Measurements from ENCODE around the gene CDX1.

Gene CDX1

GRCh38 chr5:150181766-150182545 is 15.4 kb downstream of the CDX1 start:
- no peak overlapping the region for H3K9ac ChIP-seq (ENCODE audit: low read depth, low read length)
- H3K27ac ChIP-seq (ENCODE audit: low read length), result no peak overlapping the region
- H3K36me3 ChIP-seq (ENCODE audit: insufficient read depth, low read depth, low read length), result no peaks in the 10 kb centered on the region
- H3K4me1 ChIP-seq (ENCODE audit: insufficient read depth, low read length), result peaks cover 12% of the 10 kb centered on the region
- peaks cover 50% of the 10 kb centered on the region for H3K27me3 ChIP-seq (ENCODE audit: insufficient read depth, low read length)
- no peaks in the 10 kb centered on the region for H3K9me3 ChIP-seq (ENCODE audit: insufficient read depth, low read depth, low read length)
- no peak overlapping the region for H3K4me3 ChIP-seq (ENCODE audit: low read length)

DNA sequence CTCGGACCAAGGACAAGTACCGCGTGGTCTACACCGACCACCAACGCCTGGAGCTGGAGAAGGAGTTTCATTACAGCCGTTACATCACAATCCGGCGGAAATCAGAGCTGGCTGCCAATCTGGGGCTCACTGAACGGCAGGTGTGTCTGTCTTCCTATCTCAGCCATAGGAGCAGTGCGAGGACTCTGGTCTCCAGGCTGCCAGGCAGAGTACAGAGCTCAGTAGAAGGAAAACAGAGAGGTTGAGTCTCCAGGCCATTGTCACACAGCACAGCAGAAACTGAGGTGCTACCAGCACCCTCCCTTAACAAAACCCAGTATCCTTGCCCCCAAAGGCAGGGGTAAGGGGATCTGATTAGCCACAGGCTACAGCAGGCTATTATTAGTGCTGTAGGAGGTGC is 16.2 kb downstream of the CDX1 start:
- no peaks in the 10 kb centered on the region for H3K9me3 ChIP-seq (ENCODE audit: insufficient read depth, low read depth, low read length)
- peaks cover 58% of the 10 kb centered on the region for H3K27me3 ChIP-seq (ENCODE audit: insufficient read depth, low read length)
- H3K4me3 ChIP-seq (ENCODE audit: low read length), result no peak overlapping the region
- H3K36me3 ChIP-seq (ENCODE audit: insufficient read depth, low read depth, low read length), result no peaks in the 10 kb centered on the region
- peaks cover 12% of the 10 kb centered on the region for H3K4me1 ChIP-seq (ENCODE audit: insufficient read depth, low read length)
- H3K27ac ChIP-seq (ENCODE audit: low read length), result no peak overlapping the region
- H3K9ac ChIP-seq (ENCODE audit: low read depth, low read length), result no peak overlapping the region

- no peak overlapping the region for H3K4me3 ChIP-seq (ENCODE audit: low read length)
Observed at GRCh38 chr5:150183436-150183835, 16.9 kb downstream of the CDX1 start.

GRCh38 chr5:150184006-150184405 is 17.4 kb downstream of the CDX1 start:
- H3K36me3 ChIP-seq (ENCODE audit: insufficient read depth, low read depth, low read length), result no peaks in the 10 kb centered on the region
- peaks cover 71% of the 10 kb centered on the region for H3K27me3 ChIP-seq (ENCODE audit: insufficient read depth, low read length)
- H3K4me3 ChIP-seq (ENCODE audit: low read length), result no peak overlapping the region
- no peak overlapping the region for H3K9ac ChIP-seq (ENCODE audit: low read depth, low read length)
- H3K27ac ChIP-seq (ENCODE audit: low read length), result no peak overlapping the region
- no peaks in the 10 kb centered on the region for H3K9me3 ChIP-seq (ENCODE audit: insufficient read depth, low read depth, low read length)
- H3K4me1 ChIP-seq (ENCODE audit: insufficient read depth, low read length), result peaks cover 12% of the 10 kb centered on the region

More at GRCh38 chr5:150183436-150183835, 16.9 kb downstream of the CDX1 start:
- Histone ChIP-seq H3K9ac (ENCODE audit: low read depth, low read length) (no peak overlapping the region), H3K9me3 (ENCODE audit: insufficient read depth, low read depth, low read length) (no peaks in the 10 kb centered on the region), H3K27me3 (ENCODE audit: insufficient read depth, low read length) (peaks cover 65% of the 10 kb centered on the region), H3K4me1 (ENCODE audit: insufficient read depth, low read length) (peaks cover 12% of the 10 kb centered on the region), H3K27ac (ENCODE audit: low read length) (no peak overlapping the region), H3K36me3 (ENCODE audit: insufficient read depth, low read depth, low read length) (no peaks in the 10 kb centered on the region)

DNA sequence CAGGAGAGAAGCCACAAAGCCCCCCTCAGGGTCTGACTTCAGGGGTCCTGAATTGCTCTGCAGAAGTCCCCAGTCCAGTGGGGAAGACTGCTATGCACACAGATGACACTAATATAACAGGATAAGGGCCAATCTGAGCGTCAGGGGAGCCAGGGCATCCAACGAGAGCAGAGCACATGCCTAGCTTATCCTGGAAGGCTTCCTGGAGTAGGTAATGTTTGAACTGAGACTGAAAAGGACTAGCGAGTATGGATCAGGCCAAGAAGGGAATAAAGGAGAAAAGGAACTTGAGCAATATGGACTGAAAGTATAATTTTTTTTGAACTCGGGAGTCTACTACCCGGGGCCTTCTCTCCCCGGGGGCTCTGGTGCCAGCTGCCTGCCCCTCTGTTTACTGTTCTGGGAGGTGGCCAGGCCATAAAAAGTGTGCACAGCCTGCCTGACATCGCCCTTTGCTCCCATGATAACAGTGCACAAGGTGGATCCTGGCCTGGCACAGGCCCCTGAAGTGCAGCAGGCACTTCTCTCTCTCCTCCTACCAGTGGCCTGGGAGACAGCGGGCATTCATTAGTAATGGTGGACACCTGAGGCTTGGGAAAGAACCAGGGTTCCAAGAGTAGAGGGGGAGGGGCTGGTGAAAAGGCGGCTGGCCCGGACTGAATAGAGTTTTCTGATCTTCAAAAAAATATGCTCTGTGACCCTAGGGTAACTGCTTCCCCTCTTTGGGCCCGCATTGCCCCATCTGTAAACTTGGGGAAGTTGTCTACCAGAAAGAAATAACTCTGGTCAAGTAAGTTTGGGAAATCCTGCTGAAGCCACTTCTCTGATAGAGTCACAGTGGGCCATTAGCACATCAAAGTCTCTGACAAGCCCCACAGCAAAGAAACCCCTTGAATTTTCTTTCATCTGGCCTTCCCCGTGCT is 18.7 kb downstream of the CDX1 start:
- Histone ChIP-seq H3K27ac (ENCODE audit: low read length) (no peak overlapping the region), H3K9me3 (ENCODE audit: insufficient read depth, low read depth, low read length) (no peaks in the 10 kb centered on the region), H3K4me3 (ENCODE audit: low read length) (no peak overlapping the region), H3K36me3 (ENCODE audit: insufficient read depth, low read depth, low read length) (no peaks in the 10 kb centered on the region), H3K27me3 (ENCODE audit: insufficient read depth, low read length) (peaks cover 83% of the 10 kb centered on the region), H3K4me1 (ENCODE audit: insufficient read depth, low read length) (peaks cover 12% of the 10 kb centered on the region), H3K9ac (ENCODE audit: low read depth, low read length) (no peak overlapping the region)

DNA sequence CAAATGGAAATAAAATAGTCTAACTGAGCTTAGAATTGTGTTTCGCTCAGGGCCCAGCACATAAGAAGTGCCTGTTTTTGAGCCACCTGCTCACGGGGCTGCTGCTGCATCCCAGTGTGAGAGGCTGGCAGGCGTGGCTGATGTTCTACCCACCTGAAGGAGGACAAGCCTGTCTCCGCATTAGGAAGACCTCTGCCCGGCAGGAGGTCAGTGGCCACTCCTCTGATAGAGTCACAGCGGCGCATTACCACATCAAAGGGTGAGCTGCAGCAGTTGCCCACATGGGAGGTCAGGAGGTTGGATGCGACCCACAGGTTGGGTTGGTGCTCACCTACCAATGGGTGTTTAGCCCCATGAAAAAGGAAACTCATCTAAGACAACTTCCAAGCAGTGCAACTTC is 19.6 kb downstream of the CDX1 start:
- H3K9me3 ChIP-seq (ENCODE audit: insufficient read depth, low read depth, low read length), result no peaks in the 10 kb centered on the region
- peaks cover 92% of the 10 kb centered on the region for H3K27me3 ChIP-seq (ENCODE audit: insufficient read depth, low read length)
- H3K4me1 ChIP-seq (ENCODE audit: insufficient read depth, low read length), result peaks cover 12% of the 10 kb centered on the region
- H3K9ac ChIP-seq (ENCODE audit: low read depth, low read length), result no peak overlapping the region
- H3K4me3 ChIP-seq (ENCODE audit: low read length), result no peak overlapping the region
- no peaks in the 10 kb centered on the region for H3K36me3 ChIP-seq (ENCODE audit: insufficient read depth, low read depth, low read length)
- no peak overlapping the region for H3K27ac ChIP-seq (ENCODE audit: low read length)

GRCh38 chr5:150186897-150187296 is 20.3 kb downstream of the CDX1 start:
- Histone ChIP-seq H3K36me3 (ENCODE audit: insufficient read depth, low read depth, low read length) (no peaks in the 10 kb centered on the region), H3K4me3 (ENCODE audit: low read length) (no peak overlapping the region), H3K9me3 (ENCODE audit: insufficient read depth, low read depth, low read length) (no peaks in the 10 kb centered on the region), H3K27ac (ENCODE audit: low read length) (no peak overlapping the region), H3K9ac (ENCODE audit: low read depth, low read length) (no peak overlapping the region), H3K4me1 (ENCODE audit: insufficient read depth, low read length) (peaks cover 12% of the 10 kb centered on the region), H3K27me3 (ENCODE audit: insufficient read depth, low read length) (peaks cover 97% of the 10 kb centered on the region)

GRCh38 chr5:150188146-150188842 is 21.7 kb downstream of the CDX1 start:
- Histone ChIP-seq H3K27me3 (ENCODE audit: insufficient read depth, low read length) (peaks cover 98% of the 10 kb centered on the region), H3K9ac (ENCODE audit: low read depth, low read length) (no peak overlapping the region), H3K27ac (ENCODE audit: low read length) (no peak overlapping the region), H3K4me1 (ENCODE audit: insufficient read depth, low read length) (peaks cover 12% of the 10 kb centered on the region), H3K36me3 (ENCODE audit: insufficient read depth, low read depth, low read length) (no peaks in the 10 kb centered on the region), H3K9me3 (ENCODE audit: insufficient read depth, low read depth, low read length) (no peaks in the 10 kb centered on the region), H3K4me3 (ENCODE audit: low read length) (no peak overlapping the region)

- no peak overlapping the region for H3K9ac ChIP-seq (ENCODE audit: low read depth, low read length)
- no peaks in the 10 kb centered on the region for H3K36me3 ChIP-seq (ENCODE audit: insufficient read depth, low read depth, low read length)
- peaks cover 12% of the 10 kb centered on the region for H3K4me1 ChIP-seq (ENCODE audit: insufficient read depth, low read length)
- H3K27ac ChIP-seq (ENCODE audit: low read length), result no peak overlapping the region
- H3K9me3 ChIP-seq (ENCODE audit: insufficient read depth, low read depth, low read length), result no peaks in the 10 kb centered on the region
- peak overlapping the region; percentile 54; the same call in 1 of the 2 replicates for H3K4me3 ChIP-seq (ENCODE audit: low read length)
- peaks cover 95% of the 10 kb centered on the region for H3K27me3 ChIP-seq (ENCODE audit: insufficient read depth, low read length)
Observed at GRCh38 chr5:150189326-150189725, 22.7 kb downstream of the CDX1 start.

DNA sequence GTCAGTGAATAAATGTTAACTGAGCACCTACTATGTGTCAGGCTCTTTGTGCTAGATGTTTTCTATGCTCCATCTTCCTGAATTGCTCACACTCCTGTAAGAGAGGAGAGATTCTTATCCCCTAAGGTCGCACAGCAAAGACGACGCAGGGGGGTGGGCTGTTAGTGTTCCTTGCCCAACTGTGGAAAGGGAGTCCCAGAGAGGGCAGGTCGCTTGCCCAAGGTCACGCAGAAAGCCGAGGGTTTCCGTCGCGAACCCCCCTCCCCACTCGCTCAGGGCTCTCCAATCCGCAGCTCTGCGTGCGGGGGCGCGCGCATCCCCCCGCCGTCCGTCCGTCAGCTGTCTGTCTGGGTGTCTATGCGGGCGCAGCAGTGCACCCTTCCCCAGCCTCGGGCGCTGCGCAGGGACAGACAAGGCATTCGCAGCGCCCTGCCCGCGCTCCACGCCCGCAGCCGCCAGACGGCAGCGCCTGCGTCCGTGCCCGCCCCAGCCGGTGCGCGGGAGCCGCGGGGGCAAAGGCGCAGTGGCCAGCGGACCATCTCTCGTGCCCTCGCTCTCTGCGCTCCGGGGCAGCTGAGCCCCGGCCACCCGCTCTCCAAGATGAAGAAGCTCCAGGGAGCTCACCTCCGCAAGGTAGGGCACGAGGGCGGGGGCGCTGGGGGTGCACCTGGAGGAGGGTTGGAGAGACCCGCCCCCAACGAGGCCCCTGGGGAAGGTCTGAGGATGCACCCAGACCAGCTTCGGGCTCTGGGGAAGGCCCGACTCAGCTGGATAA is 23.3 kb downstream of the CDX1 start, which contains the start of gene SLC6A7:
SLC6A7 (plus strand) TSS at position 335 of the 775 bp plus-strand sequence; CDS start at position 601, 266 bp downstream.
- peak within 1 kb of the TSS; percentile 54 for H3K4me3 ChIP-seq (ENCODE audit: low read length)

GRCh38 chr5:150190503-150190979 is 24.0 kb downstream of the CDX1 start:
- Histone ChIP-seq H3K4me1 (ENCODE audit: insufficient read depth, low read length) (peaks cover 11% of the 10 kb centered on the region), H3K9me3 (ENCODE audit: insufficient read depth, low read depth, low read length) (no peaks in the 10 kb centered on the region), H3K27me3 (ENCODE audit: insufficient read depth, low read length) (peaks cover 83% of the 10 kb centered on the region), H3K4me3 (ENCODE audit: low read length) (peak overlapping the region; percentile 54), H3K27ac (ENCODE audit: low read length) (no peak overlapping the region), H3K36me3 (ENCODE audit: insufficient read depth, low read depth, low read length) (no peaks in the 10 kb centered on the region), H3K9ac (ENCODE audit: low read depth, low read length) (no peak overlapping the region)

More for the DNA sequence above, 23.3 kb downstream of the CDX1 start, which contains the start of gene SLC6A7:
- H3K9me3 ChIP-seq (ENCODE audit: insufficient read depth, low read depth, low read length), result no peaks in the 10 kb centered on the region
- no peaks in the 10 kb centered on the region for H3K36me3 ChIP-seq (ENCODE audit: insufficient read depth, low read depth, low read length)
- H3K27ac ChIP-seq (ENCODE audit: low read length), result no peak within 1 kb of the TSS
- peaks cover 89% of the 10 kb centered on the region for H3K27me3 ChIP-seq (ENCODE audit: insufficient read depth, low read length)
- peaks cover 12% of the 10 kb centered on the region for H3K4me1 ChIP-seq (ENCODE audit: insufficient read depth, low read length)
- no peak within 1 kb of the TSS for H3K9ac ChIP-seq (ENCODE audit: low read depth, low read length)

All from iPS-20b (cell line).